ENCODE results near the gene PRPH. TPM values are rescaled to one million over a fixed set of nuclear protein-coding genes. Genes with fewer than 3 reads are reported as not detected.

Gene PRPH
- total and polyA plus RNA-seq, 2 experiments from 2014 or later = not detected

GRCh38 chr12:49347311-49348193 is 52.6 kb downstream of the PRPH start:
- Histone ChIP-seq H3K4me2 (ENCODE audit: unreplicated experiment) (peak overlapping the region; percentile 62), H3K9me2 (ENCODE audit: insufficient read depth) (no peaks in the 10 kb centered on the region), H4K20me1 (ENCODE audit: insufficient read depth) (no peaks in the 10 kb centered on the region), H3K9me3 (ENCODE audit: low read depth) (no peaks in the 10 kb centered on the region), H3K4me3 (peak overlapping the region; percentile 37), H2AFZ (peak overlapping the region; percentile 70), H3K79me2 (ENCODE audit: insufficient read depth) (no peaks in the 10 kb centered on the region), H3K27ac (no peak overlapping the region), H3K9ac (0 out of 2 replicates have a peak overlapping the region, but pooled peaks have one; percentile 4), H3K4me1 (ENCODE audit: insufficient read depth) (peaks cover 20% of the 10 kb centered on the region), H3F3A (ENCODE audit: insufficient read depth) (0 out of 2 replicates have a peak, but pooled peaks cover 4% of the 10 kb centered on the region), H3K36me3 (ENCODE audit: low read depth) (no peaks in the 10 kb centered on the region), H3K27me3 (replicated peaks; ENCODE audit: insufficient read depth) (peaks cover 34% of the 10 kb centered on the region)
- 9 to 14% methylated on average over 33 to 36 of the region's 37 CpGs for WGBS, 2 experiments (ENCODE audit: low coverage in 1 of 2, low lambda C conversion rate in 2 of 2, missing lambda C conversion rate in 2 of 2)
- in situ Hi-C loops (cut with MboI) = no loop called here
- no peak for TF ChIP-seq EZH2 (IDR thresholded peaks at IDR 0.05; ENCODE audit: insufficient read depth, poor library complexity, severe bottlenecking)
- TF ChIP-seq EZH2phosphoT487 (IDR thresholded peaks at IDR 0.05; ENCODE audit: insufficient read depth, low read depth) = no peak
- DNase-seq = peak; percentile 84

Other genes starting within 250 kb of the PRPH start
- gene KMT2D, start 234.4 kb upstream of the PRPH start, total RNA-seq (2014; rRNA removed; shearing (Covaris generic)) = 8.2 and 12.8 TPM in 2 replicates
- 8.6 and 10.3 TPM in 2 replicates for gene KMT2D, start 234.4 kb upstream of the PRPH start, polyA plus RNA-seq (2016; fragmentation: Nextera tagmentation; extraction: Ambion mirVana)
- 0.86 and 1.1 TPM in 2 replicates for gene RHEBL1, start 225.2 kb upstream of the PRPH start, total RNA-seq (2014; rRNA removed; shearing (Covaris generic))
- gene RHEBL1, start 225.2 kb upstream of the PRPH start, polyA plus RNA-seq (2016; fragmentation: Nextera tagmentation; extraction: Ambion mirVana) = 0.63 and 0.65 TPM in 2 replicates
- not detected in 2 replicates for gene DHH, start 200.3 kb upstream of the PRPH start, total RNA-seq (2014; rRNA removed; shearing (Covaris generic))
- gene DHH, start 200.3 kb upstream of the PRPH start, polyA plus RNA-seq (2016; fragmentation: Nextera tagmentation; extraction: Ambion mirVana) = not detected in 2 replicates
- gene LMBR1L, start 184.3 kb upstream of the PRPH start, total RNA-seq (2014; rRNA removed; shearing (Covaris generic)) = 22.0 and 62.9 TPM in 2 replicates
- 28.2 and 31.6 TPM in 2 replicates for gene LMBR1L, start 184.3 kb upstream of the PRPH start, polyA plus RNA-seq (2016; fragmentation: Nextera tagmentation; extraction: Ambion mirVana)
- 1,598 and 1,776 TPM in 2 replicates for gene TUBA1B, start 163.8 kb upstream of the PRPH start, total RNA-seq (2014; rRNA removed; shearing (Covaris generic))
- gene TUBA1B, start 163.8 kb upstream of the PRPH start, polyA plus RNA-seq (2016; fragmentation: Nextera tagmentation; extraction: Ambion mirVana) = 1,195 and 1,237 TPM in 2 replicates
- 628 and 639 TPM in 2 replicates for gene TUBA1A, start 106.1 kb upstream of the PRPH start, total RNA-seq (2014; rRNA removed; shearing (Covaris generic))
- gene TUBA1A, start 106.1 kb upstream of the PRPH start, polyA plus RNA-seq (2016; fragmentation: Nextera tagmentation; extraction: Ambion mirVana) = 452 and 467 TPM in 2 replicates
- 401 and 473 TPM in 2 replicates for gene TUBA1C, start 30.1 kb upstream of the PRPH start, total RNA-seq (2014; rRNA removed; shearing (Covaris generic))
- gene TUBA1C, start 30.1 kb upstream of the PRPH start, polyA plus RNA-seq (2016; fragmentation: Nextera tagmentation; extraction: Ambion mirVana) = 301 and 312 TPM in 2 replicates
- 4.4 and 6.2 TPM in 2 replicates for gene TROAP, start 28.1 kb downstream of the PRPH start, total RNA-seq (2014; rRNA removed; shearing (Covaris generic))
- 8.8 and 11.7 TPM in 2 replicates for gene TROAP, start 28.1 kb downstream of the PRPH start, polyA plus RNA-seq (2016; fragmentation: Nextera tagmentation; extraction: Ambion mirVana)
- gene C1QL4, start 42.0 kb downstream of the PRPH start, total RNA-seq (2014; rRNA removed; shearing (Covaris generic)) = not detected in 2 replicates
- not detected in 2 replicates for gene C1QL4, start 42.0 kb downstream of the PRPH start, polyA plus RNA-seq (2016; fragmentation: Nextera tagmentation; extraction: Ambion mirVana)
- 1.5 and 2.5 TPM in 2 replicates for gene DNAJC22, start 51.7 kb downstream of the PRPH start, total RNA-seq (2014; rRNA removed; shearing (Covaris generic))
- 0.69 and 1.9 TPM in 2 replicates for gene DNAJC22, start 51.7 kb downstream of the PRPH start, polyA plus RNA-seq (2016; fragmentation: Nextera tagmentation; extraction: Ambion mirVana)
- 13.7 and 25.0 TPM in 2 replicates for gene SPATS2, start 72.3 kb downstream of the PRPH start, total RNA-seq (2014; rRNA removed; shearing (Covaris generic))
- gene SPATS2, start 72.3 kb downstream of the PRPH start, polyA plus RNA-seq (2016; fragmentation: Nextera tagmentation; extraction: Ambion mirVana) = 22.3 and 22.4 TPM in 2 replicates
- not detected in 2 replicates for gene KCNH3, start 243.9 kb downstream of the PRPH start, total RNA-seq (2014; rRNA removed; shearing (Covaris generic))
- gene KCNH3, start 243.9 kb downstream of the PRPH start, polyA plus RNA-seq (2016; fragmentation: Nextera tagmentation; extraction: Ambion mirVana) = 0.09 and 0.10 TPM in 2 replicates

All from GM23248 (cell line).